ENCODE data around the gene HS3ST4. TPM values are rescaled to one million over a fixed set of nuclear protein-coding genes. Genes with fewer than 3 reads are reported as not detected.

Gene HS3ST4
- total RNA-seq, 1 donor from 2014 or later = 0.18 TPM

DNA sequence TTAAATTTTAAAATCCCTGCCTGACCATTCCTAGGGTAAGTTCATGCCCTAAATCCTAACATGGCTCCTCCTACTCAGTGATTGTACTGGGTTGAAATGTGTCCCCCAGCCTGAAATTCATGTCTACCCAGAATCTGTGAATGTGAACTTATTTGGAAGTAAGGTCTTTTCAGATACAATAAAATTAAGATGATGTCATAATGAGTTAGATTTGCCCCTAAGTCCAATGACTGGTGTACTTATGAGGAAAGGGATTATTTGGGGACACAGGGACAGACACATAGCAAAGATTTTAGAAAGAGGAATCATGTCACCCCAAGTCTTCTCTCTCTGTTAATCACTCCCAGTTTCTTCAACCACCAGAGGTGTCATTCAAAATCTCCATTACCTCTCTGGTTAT lies 185.3 kb downstream of the HS3ST4 start:
- TF ChIP-seq, protein P1, sequence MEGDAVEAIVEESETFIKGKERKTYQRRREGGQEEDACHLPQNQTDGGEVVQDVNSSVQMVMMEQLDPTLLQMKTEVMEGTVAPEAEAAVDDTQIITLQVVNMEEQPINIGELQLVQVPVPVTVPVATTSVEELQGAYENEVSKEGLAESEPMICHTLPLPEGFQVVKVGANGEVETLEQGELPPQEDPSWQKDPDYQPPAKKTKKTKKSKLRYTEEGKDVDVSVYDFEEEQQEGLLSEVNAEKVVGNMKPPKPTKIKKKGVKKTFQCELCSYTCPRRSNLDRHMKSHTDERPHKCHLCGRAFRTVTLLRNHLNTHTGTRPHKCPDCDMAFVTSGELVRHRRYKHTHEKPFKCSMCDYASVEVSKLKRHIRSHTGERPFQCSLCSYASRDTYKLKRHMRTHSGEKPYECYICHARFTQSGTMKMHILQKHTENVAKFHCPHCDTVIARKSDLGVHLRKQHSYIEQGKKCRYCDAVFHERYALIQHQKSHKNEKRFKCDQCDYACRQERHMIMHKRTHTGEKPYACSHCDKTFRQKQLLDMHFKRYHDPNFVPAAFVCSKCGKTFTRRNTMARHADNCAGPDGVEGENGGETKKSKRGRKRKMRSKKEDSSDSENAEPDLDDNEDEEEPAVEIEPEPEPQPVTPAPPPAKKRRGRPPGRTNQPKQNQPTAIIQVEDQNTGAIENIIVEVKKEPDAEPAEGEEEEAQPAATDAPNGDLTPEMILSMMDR (IDR thresholded peaks at IDR 0.05) = no peak
- no peak for ATAC-seq
- H3K27ac ChIP-seq = no peak overlapping the region
- H3K4me1 ChIP-seq = no peaks in the 10 kb centered on the region
- intact Hi-C loops (cut with DNase I) = no loop called here
- no peaks in the 10 kb centered on the region for H3K36me3 ChIP-seq
- H3K4me3 ChIP-seq = no peak overlapping the region
- H3K27me3 ChIP-seq (ENCODE audit: low read depth) = no peaks in the 10 kb centered on the region
- DNase-seq = no peak
- H3K9me3 ChIP-seq = no peaks in the 10 kb centered on the region

DNA sequence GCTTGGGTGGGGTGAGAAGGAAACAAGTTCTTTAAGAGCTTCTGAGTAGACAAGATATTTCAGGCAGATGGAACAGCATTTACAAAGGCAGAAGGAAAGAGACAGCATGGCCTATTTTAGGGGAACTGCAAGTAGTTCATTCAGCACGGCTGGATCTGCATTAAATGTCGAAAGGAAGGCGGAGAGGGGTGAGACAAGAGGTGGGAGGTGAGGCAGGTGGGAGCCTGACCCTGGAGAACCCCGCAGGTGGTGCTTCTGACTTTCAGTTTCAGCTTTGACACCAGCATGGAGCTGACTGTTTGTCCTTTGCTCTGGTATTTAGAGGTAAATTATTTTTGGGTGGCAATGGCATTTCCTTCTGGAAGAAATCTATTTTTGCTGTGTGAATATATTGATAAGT lies 194.8 kb downstream of the HS3ST4 start:
- Histone ChIP-seq H3K4me3 (no peak overlapping the region), H3K36me3 (no peaks in the 10 kb centered on the region), H3K9me3 (no peaks in the 10 kb centered on the region), H3K4me1 (no peaks in the 10 kb centered on the region), H3K27me3 (ENCODE audit: low read depth) (no peaks in the 10 kb centered on the region), H3K27ac (no peak overlapping the region)
- no peak for ATAC-seq
- DNase-seq = no peak
- TF ChIP-seq, protein P1 (IDR thresholded peaks at IDR 0.05) = no peak
- intact Hi-C loops (cut with DNase I) = no loop called here

DNA sequence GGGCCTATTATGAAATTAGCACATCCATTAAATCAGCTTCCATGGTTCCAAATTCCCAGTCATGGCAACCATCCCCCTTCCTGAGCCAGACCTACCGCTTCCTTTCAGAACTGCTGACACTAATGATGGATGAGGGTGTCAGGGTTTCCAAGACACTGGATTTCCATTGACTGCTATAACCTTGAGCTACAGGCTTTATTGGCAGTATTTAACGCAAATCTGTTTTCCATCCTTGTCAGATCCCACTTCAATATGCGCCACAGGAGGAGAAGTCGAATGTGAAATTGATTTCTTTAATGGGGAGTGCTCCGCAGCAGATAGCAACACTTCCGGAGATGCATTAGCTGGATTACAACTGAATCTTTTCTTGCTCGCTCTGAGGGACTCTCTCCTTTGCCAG lies 197.1 kb downstream of the HS3ST4 start:
- Histone ChIP-seq H3K27me3 (ENCODE audit: low read depth) (no peaks in the 10 kb centered on the region), H3K36me3 (no peaks in the 10 kb centered on the region), H3K4me1 (no peaks in the 10 kb centered on the region), H3K9me3 (no peaks in the 10 kb centered on the region), H3K27ac (no peak overlapping the region), H3K4me3 (no peak overlapping the region)
- intact Hi-C loops (cut with DNase I) = no loop called here
- DNase-seq (no peak), ATAC-seq (no peak)
- TF ChIP-seq, protein P1 (IDR thresholded peaks at IDR 0.05) = no peak

DNA sequence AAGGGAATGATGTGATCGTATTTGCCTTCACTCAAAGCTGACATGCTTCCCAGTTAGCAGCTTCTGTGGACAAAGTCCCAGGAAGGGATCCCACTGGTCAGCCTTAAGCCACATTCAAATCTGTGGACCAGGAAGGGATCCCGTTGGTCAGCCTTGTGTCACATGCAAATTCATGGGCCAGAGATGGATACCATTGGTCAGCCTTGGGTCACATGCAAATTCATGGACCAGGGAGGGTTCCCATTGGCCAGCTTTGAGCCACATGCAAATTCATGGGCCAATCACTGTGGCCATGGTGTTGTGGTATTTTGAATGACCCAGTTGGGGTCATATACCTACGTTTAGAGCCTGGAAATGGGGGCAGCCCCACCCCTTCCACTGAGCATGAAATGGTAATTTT lies 201.6 kb downstream of the HS3ST4 start:
- intact Hi-C loops (cut with DNase I) = no loop called here
- no peaks in the 10 kb centered on the region for H3K9me3 ChIP-seq
- H3K27ac ChIP-seq = no peak overlapping the region
- H3K4me3 ChIP-seq = no peak overlapping the region
- TF ChIP-seq, protein P1 (IDR thresholded peaks at IDR 0.05) = no peak
- no peaks in the 10 kb centered on the region for H3K36me3 ChIP-seq
- ATAC-seq = no peak
- no peak for DNase-seq
- no peaks in the 10 kb centered on the region for H3K27me3 ChIP-seq (ENCODE audit: low read depth)
- H3K4me1 ChIP-seq = no peaks in the 10 kb centered on the region

DNA sequence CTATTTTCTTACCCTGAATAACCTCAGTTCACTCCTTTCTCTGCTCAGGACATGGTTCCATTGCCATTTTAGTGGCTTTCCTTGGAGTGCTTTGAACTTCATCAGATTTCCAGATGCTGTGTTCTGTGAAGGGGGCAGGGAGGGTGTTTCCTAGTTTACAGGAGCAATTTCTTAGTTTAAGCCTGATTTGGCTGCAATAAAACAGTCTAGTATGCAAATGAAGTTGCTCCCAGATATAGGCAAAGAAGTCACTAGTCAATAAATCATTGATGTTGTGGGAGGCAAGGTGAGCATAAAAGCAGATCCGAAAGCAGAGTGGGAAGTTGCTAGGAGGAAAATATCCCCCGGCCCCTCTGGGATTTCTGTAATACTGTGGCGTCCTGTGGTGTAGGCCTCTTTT lies 202.3 kb downstream of the HS3ST4 start:
- H3K27me3 ChIP-seq (ENCODE audit: low read depth) = no peaks in the 10 kb centered on the region

More for the DNA sequence above, 202.3 kb downstream of the HS3ST4 start:
- ATAC-seq (no peak), DNase-seq (no peak)
- Histone ChIP-seq H3K4me3 (no peak overlapping the region), H3K9me3 (no peaks in the 10 kb centered on the region), H3K36me3 (no peaks in the 10 kb centered on the region), H3K4me1 (no peaks in the 10 kb centered on the region), H3K27ac (no peak overlapping the region)
- TF ChIP-seq, protein P1 (IDR thresholded peaks at IDR 0.05) = no peak
- intact Hi-C loops (cut with DNase I) = no loop called here

All from lower lobe of right lung (tissue), 2 donors.